Keratinocyte (primary cell): ENCODE data around the gene PAQR7. TPM values are rescaled to one million over a fixed set of nuclear protein-coding genes. Genes with fewer than 3 reads are reported as not detected.

Source experiments
- DNase-seq: peaks from one replicate; pipeline ENCODE4 v3.0.0-alpha.2; 2011; ENCODE audit warnings: low read depth, missing footprints, low spot score
- FAIRE-seq: peaks from 2 replicates; lab custom pipeline; 2011; peaks lifted over from hg19 to GRCh38; lab: Jason Lieb, UNC
- H2AFZ ChIP-seq: 2 replicates; pipeline ENCODE4 v1.6.0; 2012; ENCODE audit warnings: low read length, control low read depth, inconsistent platforms; ENCODE audit not compliant: control insufficient read depth
- H3K27ac ChIP-seq: 2 replicates; pipeline ENCODE4 v1.5.1; 2011; ENCODE audit warnings: low read length; ENCODE audit not compliant: control insufficient read depth, insufficient read depth
- H3K27me3 ChIP-seq: 3 replicates; pipeline ENCODE4 v1.6.0; 2011; ENCODE audit warnings: low read length; ENCODE audit not compliant: control insufficient read depth, insufficient read depth; ENCODE audit errors: extremely low read depth
- H3K36me3 ChIP-seq, 2 experiments: 2 replicates in 1 of 2; 3 replicates in 1 of 2; pipeline ENCODE4 v1.5.1; 2011; ENCODE audit warnings: low read length in 2 of 2, mild to moderate bottlenecking in 1 of 2; ENCODE audit not compliant: control insufficient read depth in 2 of 2, insufficient read depth in 2 of 2; ENCODE audit errors: extremely low read depth in 1 of 2
- H3K4me1 ChIP-seq: 3 replicates; pipeline ENCODE4 v1.5.1; 2011; ENCODE audit warnings: low read length; ENCODE audit not compliant: control insufficient read depth, insufficient read depth; ENCODE audit errors: extremely low read depth
- H3K4me2 ChIP-seq: 3 replicates; pipeline ENCODE4 v1.6.0; 2011; ENCODE audit warnings: low read depth, low read length; ENCODE audit not compliant: control insufficient read depth, insufficient read depth; ENCODE audit errors: extremely low read depth
- H3K4me3 ChIP-seq, 3 experiments: fragments of 200-600 bp in 1 of 3; sonication (generic) in 1 of 3; 2 replicates in 2 of 3; 3 replicates in 1 of 3; pipeline ENCODE4 v1.5.1; 2011 to 2016; ENCODE audit warnings: low read length in 3 of 3, mild to moderate bottlenecking in 3 of 3, control low read depth in 2 of 3, inconsistent platforms in 1 of 3, low read depth in 1 of 3, mixed read lengths in 1 of 3, mixed run types in 1 of 3, moderate library complexity in 1 of 3; ENCODE audit not compliant: control insufficient read depth in 2 of 3, insufficient read depth in 2 of 3; ENCODE audit errors: extremely low read depth in 1 of 3
- H3K79me2 ChIP-seq: 2 replicates; pipeline ENCODE4 v1.6.0; 2012; ENCODE audit warnings: low read length; ENCODE audit not compliant: control insufficient read depth, insufficient read depth
- H3K9ac ChIP-seq: 3 replicates; pipeline ENCODE4 v1.6.0; 2011; ENCODE audit warnings: low read length; ENCODE audit not compliant: control insufficient read depth, insufficient read depth; ENCODE audit errors: extremely low read depth
- H3K9me1 ChIP-seq: 3 replicates; pipeline ENCODE4 v1.6.0; 2011; ENCODE audit warnings: low read length; ENCODE audit not compliant: control insufficient read depth, insufficient read depth; ENCODE audit errors: extremely low read depth
- H3K9me3 ChIP-seq: 2 replicates; pipeline ENCODE4 v1.5.1; 2012; ENCODE audit warnings: low read depth, low read length; ENCODE audit not compliant: control insufficient read depth
- H4K20me1 ChIP-seq: 3 replicates; pipeline ENCODE4 v1.6.0; 2011; ENCODE audit warnings: low read length; ENCODE audit not compliant: control insufficient read depth, insufficient read depth; ENCODE audit errors: extremely low read depth
- EZH2 ChIP-seq: IDR thresholded peaks from one replicate; pipeline ENCODE4 v1.6.1; 2012; ENCODE audit warnings: inconsistent platforms, mild to moderate bottlenecking, low read length, moderate library complexity
- dilution Hi-C: fragments of 300-500 bp; cut with MboI; formaldehyde crosslinking; loops from one replicate; pipeline ENCODE4 v1.7.0; 2020; ENCODE audit warnings: low sequenced_read_pairs; ENCODE audit not compliant: extremely low pct_ligation_motif_present
- polyA plus RNA-seq, 5 experiments: library from polyadenylated mRNA; depleted of rRNA in 3 of 5; stranded (reverse) in 3 of 5; stranded (forward) in 1 of 5; unstranded in 1 of 5; fragments of >200 nt; gene quantifications; 1 replicate in 1 of 5; 2 replicates in 3 of 5; 3 replicates in 1 of 5; pipeline versions ENCODE4 v1.2.1 to v1.2.3, GENCODE V29; 2011 to 2012; ENCODE audit warnings: missing spikeins in 2 of 5, low read depth in 1 of 5, low replicate concordance in 1 of 5
- TF ChIP-seq, protein P1 (sequence below), 3 experiments: IDR thresholded peaks in 1 of 3; conservative IDR thresholded peaks in 1 of 3; optimal IDR thresholded peaks in 1 of 3; 2 replicates in 2 of 3; 3 replicates in 1 of 3; pipeline versions ENCODE3 to v1.5.1; 2011; ENCODE audit warnings: low read length in 3 of 3, mild to moderate bottlenecking in 3 of 3, moderate library complexity in 2 of 3, control low read depth in 1 of 3, inconsistent platforms in 1 of 3; ENCODE audit not compliant: insufficient read depth in 2 of 3; ENCODE audit errors: extremely low read depth in 1 of 3

PAQR7 gene
- polyA plus RNA-seq, 1 donor (not counting 4 experiments of a cell fraction or from before 2014, with no cell fraction given), result 14.5 TPM

DNA sequence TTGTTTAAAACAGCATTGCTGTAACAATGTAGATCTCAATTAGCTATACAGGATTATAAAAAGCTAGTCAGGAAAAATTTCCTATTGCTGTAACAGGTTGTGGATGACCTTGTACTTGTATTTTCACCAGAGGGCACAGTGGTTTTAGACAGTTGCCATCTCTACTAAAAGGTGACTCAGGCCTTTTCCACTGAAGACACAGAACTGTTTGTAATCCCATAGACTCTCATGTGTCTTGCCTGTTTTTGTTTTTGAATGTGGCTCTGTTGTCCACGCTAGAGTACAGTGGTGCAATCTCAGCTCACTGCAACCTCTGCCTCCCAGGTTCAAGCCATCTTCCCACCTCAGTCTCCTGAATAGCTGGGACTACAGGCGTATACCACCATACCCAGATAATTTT is 49.9 kb downstream of the PAQR7 start:
- no peak for TF ChIP-seq EZH2
- TF ChIP-seq, protein P1, sequence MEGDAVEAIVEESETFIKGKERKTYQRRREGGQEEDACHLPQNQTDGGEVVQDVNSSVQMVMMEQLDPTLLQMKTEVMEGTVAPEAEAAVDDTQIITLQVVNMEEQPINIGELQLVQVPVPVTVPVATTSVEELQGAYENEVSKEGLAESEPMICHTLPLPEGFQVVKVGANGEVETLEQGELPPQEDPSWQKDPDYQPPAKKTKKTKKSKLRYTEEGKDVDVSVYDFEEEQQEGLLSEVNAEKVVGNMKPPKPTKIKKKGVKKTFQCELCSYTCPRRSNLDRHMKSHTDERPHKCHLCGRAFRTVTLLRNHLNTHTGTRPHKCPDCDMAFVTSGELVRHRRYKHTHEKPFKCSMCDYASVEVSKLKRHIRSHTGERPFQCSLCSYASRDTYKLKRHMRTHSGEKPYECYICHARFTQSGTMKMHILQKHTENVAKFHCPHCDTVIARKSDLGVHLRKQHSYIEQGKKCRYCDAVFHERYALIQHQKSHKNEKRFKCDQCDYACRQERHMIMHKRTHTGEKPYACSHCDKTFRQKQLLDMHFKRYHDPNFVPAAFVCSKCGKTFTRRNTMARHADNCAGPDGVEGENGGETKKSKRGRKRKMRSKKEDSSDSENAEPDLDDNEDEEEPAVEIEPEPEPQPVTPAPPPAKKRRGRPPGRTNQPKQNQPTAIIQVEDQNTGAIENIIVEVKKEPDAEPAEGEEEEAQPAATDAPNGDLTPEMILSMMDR (optimal IDR thresholded peaks at IDR 0.05 in 1 of 3, IDR thresholded peaks at IDR 0.05 in 1 of 3, conservative IDR thresholded peaks at IDR 0.05 in 1 of 3; ENCODE audit: extremely low read depth in 1 of 3, insufficient read depth in 2 of 3, low read length in 3 of 3), result no peak
- dilution Hi-C loops, result no loop called here
- H3K36me3 ChIP-seq, result peaks cover 21 to 37% of the 10 kb centered on the region in 2 experiments
- H3K9ac ChIP-seq, result no peak overlapping the region
- peaks cover 19% of the 10 kb centered on the region for H3K79me2 ChIP-seq
- DNase-seq (no peak), FAIRE-seq (no peak)
- H3K4me1 ChIP-seq, result peaks cover 20% of the 10 kb centered on the region
- H3K9me1 ChIP-seq, result no peaks in the 10 kb centered on the region
- H3K27ac ChIP-seq, result no peak overlapping the region
- no peaks in the 10 kb centered on the region for H4K20me1 ChIP-seq
- no peaks in the 10 kb centered on the region for H3K27me3 ChIP-seq
- H2AFZ ChIP-seq, result no peak overlapping the region
- no peak overlapping the region for H3K4me3 ChIP-seq
- H3K4me2 ChIP-seq, result no peak overlapping the region
- no peaks in the 10 kb centered on the region for H3K9me3 ChIP-seq

DNA sequence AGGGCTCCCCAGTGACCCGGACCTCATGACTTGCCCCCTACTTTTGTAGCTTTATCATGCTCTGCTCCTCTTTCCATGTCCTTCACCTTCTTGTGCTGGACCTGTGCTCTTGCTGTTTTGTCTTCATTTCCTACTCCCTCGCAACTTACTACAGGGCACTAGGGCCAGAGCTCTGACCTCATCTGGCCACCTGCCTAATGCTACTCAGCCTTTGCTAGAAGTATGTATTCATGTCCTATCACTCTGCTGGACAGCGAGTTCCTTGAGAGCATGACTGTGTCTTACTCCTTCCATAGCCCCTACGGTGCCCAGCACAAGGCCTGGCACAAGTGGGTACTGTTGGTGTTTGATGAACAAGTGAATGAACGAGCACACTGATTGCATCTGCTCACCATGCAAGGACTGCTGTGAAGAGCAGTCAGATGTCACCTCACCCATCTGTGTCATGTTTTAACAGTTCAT is 53.8 kb downstream of the PAQR7 start:
- H3K9me1 ChIP-seq, result peaks cover under 1% of the 10 kb centered on the region
- H3K79me2 ChIP-seq, result peaks cover 22% of the 10 kb centered on the region
- peaks cover 7 to 15% of the 10 kb centered on the region in 2 experiments for H3K36me3 ChIP-seq
- no peak overlapping the region for H2AFZ ChIP-seq
- no peaks in the 10 kb centered on the region for H3K27me3 ChIP-seq
- DNase-seq, result no peak
- H3K4me3 ChIP-seq, result no peak overlapping the region
- no peaks in the 10 kb centered on the region for H3K9me3 ChIP-seq
- dilution Hi-C loops, result no loop called here
- H3K4me2 ChIP-seq, result peak overlapping the region; percentile 76
- H3K4me1 ChIP-seq, result peaks cover 36% of the 10 kb centered on the region
- H4K20me1 ChIP-seq, result no peaks in the 10 kb centered on the region
- no peak overlapping the region for H3K9ac ChIP-seq
- no peak overlapping the region for H3K27ac ChIP-seq
- TF ChIP-seq, protein P1 (optimal IDR thresholded peaks at IDR 0.05 in 1 of 3, IDR thresholded peaks at IDR 0.05 in 1 of 3, conservative IDR thresholded peaks at IDR 0.05 in 1 of 3; ENCODE audit: extremely low read depth in 1 of 3, insufficient read depth in 2 of 3, low read length in 3 of 3), result no peak
- TF ChIP-seq EZH2, result no peak
- FAIRE-seq, result no peak
